ENCODE measurements around the gene TSPAN5. TPM values are rescaled to one million over a fixed set of nuclear protein-coding genes. Genes with fewer than 3 reads are reported as not detected.
A peak's percentile ranks its signal among the peaks of the same experiment; 100 is the strongest.

Gene TSPAN5
- polyA plus RNA-seq, 1 of the 3 experiments (the other 2 are of a cell fraction), result 38.6 TPM

GRCh38 chr4:98652996-98653395 is 5.4 kb downstream of the TSPAN5 start (continued):
- TF ChIP-seq ZBTB33 (IDR thresholded peaks at IDR 0.05; ENCODE audit: borderline replicate concordance, low read depth) (no peak), ELF1 (IDR thresholded peaks at IDR 0.05) (no peak), CTCF (IDR thresholded peaks at IDR 0.05) (no peak), NFIC (IDR thresholded peaks at IDR 0.05; ENCODE audit: borderline replicate concordance) (peak; percentile 49), RXRA (IDR thresholded peaks at IDR 0.05; ENCODE audit: borderline replicate concordance, low read depth) (peak; percentile 34; the same call in 1 of the 2 replicates)

GRCh38 chr4:98648602-98649001 is 9.8 kb downstream of the TSPAN5 start:
- H2AFZ ChIP-seq (ENCODE audit: low read depth), result no peak overlapping the region
- no peak overlapping the region for H3K4me2 ChIP-seq
- H3F3A ChIP-seq (replicated peaks; ENCODE audit: insufficient read depth), result peaks cover 21% of the 10 kb centered on the region
- no peaks in the 10 kb centered on the region for H3K9me2 ChIP-seq
- ChIA-PET POLR2A (no interaction called here), CTCF (interaction anchor here (1.0 to 1.3 kb wide), 2 partner anchors 9 to 13 kb away, joined by 4 read pairs; partner anchors contain the start of gene TSPAN5)
- WGBS (ENCODE audit: low lambda C conversion rate), result 90% methylated on average over 5 of the region's 5 CpGs
- H3K79me2 ChIP-seq (ENCODE audit: insufficient read depth), result peaks cover 100% of the 10 kb centered on the region
- no peak for DNase-seq
- peaks cover 0 to 28% of the 10 kb centered on the region in 2 experiments; a peak in 3 of 4 replicates for H3K4me1 ChIP-seq (ENCODE audit: control insufficient read depth in 1 of 2, insufficient read depth in 2 of 2, low read depth in 1 of 2, low read length in 1 of 2)
- 0 out of 2 replicates have a peak, but pooled peaks cover 4% of the 10 kb centered on the region for H4K20me1 ChIP-seq (ENCODE audit: insufficient read depth)
- TF ChIP-seq RXRA (IDR thresholded peaks at IDR 0.05; ENCODE audit: borderline replicate concordance, low read depth) (no peak), CHD2 (IDR thresholded peaks at IDR 0.05; ENCODE audit: low read length, partially characterized antibody) (no peak), MAX (IDR thresholded peaks at IDR 0.05; ENCODE audit: low read depth) (no peak), FOXM1 (IDR thresholded peaks at IDR 0.05; ENCODE audit: low read depth) (no peak), RAD21 (IDR thresholded peaks at IDR 0.05; ENCODE audit: low read length) (no peak), MEF2A (IDR thresholded peaks at IDR 0.05; ENCODE audit: borderline replicate concordance, low read depth) (no peak), TCF12 (IDR thresholded peaks at IDR 0.05) (no peak), YY1 (IDR thresholded peaks at IDR 0.05; ENCODE audit: low read depth) (no peak), EP300 (IDR thresholded peaks at IDR 0.05; ENCODE audit: borderline replicate concordance in 1 of 2, low read depth in 1 of 2, low read length in 1 of 2) (no peak)
- no peak overlapping the region for H3K9ac ChIP-seq
- H3K9me3 ChIP-seq, result peaks cover 10% of the 10 kb centered on the region; the same call in 1 of the 2 replicates
- no peaks in the 10 kb centered on the region for H3K27me3 ChIP-seq (ENCODE audit: insufficient read depth)
- peaks cover 0 to 6% of the 10 kb centered on the region in 2 experiments for H3K36me3 ChIP-seq (replicated peaks in 1 of 2; ENCODE audit: control insufficient read depth in 1 of 2, insufficient read depth in 2 of 2, low read length in 1 of 2)
- H3K27ac ChIP-seq (ENCODE audit: low read depth in 2 of 2, low read length in 1 of 2), result no peak overlapping the region
- no peak overlapping the region for H3K4me3 ChIP-seq (ENCODE audit: low read depth in 2 of 2, low read length in 1 of 2)

All from SK-N-SH (cell line).